Activated T-helper 1 cell treated with anti-CD3 and anti-CD28 coated beads, Interleukin-12 subunit alpha, Interleukin-12 subunit beta, Interleukin-2, Interleukin-4 antibody, amounts not matched to agents 30 ng/mL and 10 ng/mL and 1 ng/mL, durations not matched to agents 14 hours and 24 hours and 36 hours (primary cell): ENCODE data around the gene ATRIP. TPM values are rescaled to one million over a fixed set of nuclear protein-coding genes. Genes with fewer than 3 reads are reported as not detected.

Source experiments
- DNase-seq: peaks from one replicate; pipeline ENCODE4 v3.0.0; 2021; ENCODE audit warnings: low spot score
- H3K27ac Mint-ChIP-seq: one replicate; pipeline ENCODE4 v1.8.0; 2021; ENCODE audit warnings: mild to moderate bottlenecking, mixed read lengths
- H3K27me3 Mint-ChIP-seq: one replicate; pipeline ENCODE4 v1.8.0; 2022; ENCODE audit warnings: mild to moderate bottlenecking, moderate library complexity, mixed read lengths; ENCODE audit not compliant: insufficient read depth
- H3K36me3 Mint-ChIP-seq: one replicate; pipeline ENCODE4 v1.8.0; 2021; ENCODE audit warnings: low read depth, mixed read lengths
- H3K4me1 Mint-ChIP-seq: one replicate; pipeline ENCODE4 v1.8.0; 2021; ENCODE audit warnings: low read depth, mixed read lengths
- H3K4me3 Mint-ChIP-seq: one replicate; pipeline ENCODE4 v1.8.0; 2021; ENCODE audit warnings: mild to moderate bottlenecking, moderate library complexity, mixed read lengths
- H3K9me3 Mint-ChIP-seq: one replicate; pipeline ENCODE4 v1.8.0; 2021; ENCODE audit warnings: mixed read lengths
- intact Hi-C: fragments of 100-400 bp; cut with micrococcal nuclease; formaldehyde crosslinking; loops from one replicate; pipeline ENCODE4 v1.15.1; 2024
- total RNA-seq: library from RNA; stranded (reverse); gene quantifications from 2 replicates; pipeline ENCODE4 v1.2.3, GENCODE V29; 2022

ATRIP gene
- total RNA-seq, 1 donor from 2014 or later, result 16.5 TPM

DNA sequence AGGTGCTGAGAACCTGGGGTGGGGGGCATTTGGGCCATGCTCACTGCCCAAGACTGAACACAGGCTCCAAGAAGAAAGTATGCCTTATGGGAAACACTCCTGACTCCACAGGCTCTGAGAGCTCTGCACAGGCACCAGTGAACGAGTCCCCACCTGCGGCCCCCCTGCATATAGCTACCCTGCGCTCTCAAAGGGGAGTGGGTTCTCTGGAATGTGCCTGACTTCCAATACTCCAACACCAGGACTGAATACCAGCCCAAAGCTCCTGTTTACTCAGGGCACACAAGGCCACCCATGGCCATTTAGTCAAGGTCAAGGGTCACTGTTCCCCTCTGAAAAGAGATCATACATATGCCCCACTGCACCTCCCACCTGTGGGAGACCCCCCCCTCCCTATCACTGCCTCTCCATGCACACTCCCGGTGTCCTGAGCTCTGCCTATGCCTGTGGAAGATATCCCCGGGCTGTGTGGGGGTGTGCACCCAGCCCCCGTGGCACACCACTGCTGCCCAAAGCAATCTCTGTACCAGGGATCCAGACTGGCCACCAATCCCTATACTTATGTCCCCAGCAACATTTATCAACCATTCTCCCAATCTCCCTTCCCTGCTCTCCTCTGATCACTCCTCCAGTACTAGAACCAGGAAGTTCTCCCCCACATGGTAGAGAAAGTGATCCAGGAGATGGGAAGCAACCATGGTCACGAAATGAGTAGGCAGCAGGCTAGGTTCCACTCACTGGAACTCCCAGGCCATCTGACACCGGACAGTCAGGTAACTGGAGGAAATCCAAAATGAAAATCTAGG lies 15.1 kb upstream of the ATRIP start:
- peak overlapping the region; percentile 83 for H3K4me3 Mint-ChIP-seq
- H3K9me3 Mint-ChIP-seq, result no peaks in the 10 kb centered on the region
- H3K27me3 Mint-ChIP-seq, result peaks cover 16% of the 10 kb centered on the region
- intact Hi-C loops, result no loop called here
- H3K36me3 Mint-ChIP-seq, result peaks cover 13% of the 10 kb centered on the region
- DNase-seq, result no peak
- peak overlapping the region; percentile 5 for H3K27ac Mint-ChIP-seq
- H3K4me1 Mint-ChIP-seq, result peaks cover 20% of the 10 kb centered on the region

DNA sequence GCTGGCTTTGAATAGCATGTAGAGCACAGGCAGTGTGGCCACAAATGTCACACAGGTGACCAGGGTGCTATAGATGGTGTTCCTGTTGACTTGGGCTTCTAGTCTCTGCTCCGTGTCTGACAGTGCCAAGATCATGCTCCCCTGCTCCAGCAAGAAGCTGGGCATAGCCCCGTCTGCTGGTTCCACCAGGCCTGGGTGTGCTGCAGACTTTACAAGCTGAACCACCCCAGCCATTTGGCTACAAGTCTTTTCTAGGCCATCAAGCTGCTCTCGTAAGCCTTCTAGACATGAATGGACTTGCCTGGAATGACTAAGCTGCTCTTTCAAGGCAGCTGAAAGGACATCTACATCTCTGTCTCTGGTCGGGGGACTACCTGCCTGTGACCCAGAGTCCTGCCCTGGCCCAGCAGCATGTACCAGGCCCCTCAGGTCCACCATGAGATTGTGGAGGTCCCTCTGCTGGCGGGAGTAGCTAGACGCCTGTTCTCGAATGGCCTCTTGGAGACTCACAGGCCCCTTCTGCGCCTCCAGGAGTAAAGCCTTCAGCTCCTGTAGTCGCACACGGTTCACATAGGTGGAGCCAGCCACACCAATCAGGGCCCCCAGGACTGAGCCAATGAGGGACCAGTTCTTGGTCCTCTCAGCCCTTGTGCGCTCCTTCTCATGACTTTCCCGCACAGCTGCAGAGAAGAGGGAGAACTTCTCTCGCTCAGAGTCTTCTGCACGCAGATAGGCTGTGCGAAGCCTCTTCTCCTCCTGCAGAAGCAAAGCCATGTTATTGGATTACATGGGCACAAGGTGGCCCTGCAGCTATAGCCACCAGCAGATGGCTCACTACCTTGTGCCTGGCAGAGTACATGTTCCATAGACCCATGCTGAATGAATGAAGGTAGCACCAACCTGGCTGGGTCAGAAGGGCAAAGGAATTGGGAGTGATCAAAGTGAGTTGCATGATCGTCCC lies 13.8 kb upstream of the ATRIP start:
- Mint-ChIP-seq H3K4me3 (peak overlapping the region; percentile 8), H3K27me3 (peaks cover 7% of the 10 kb centered on the region), H3K4me1 (peaks cover 20% of the 10 kb centered on the region), H3K9me3 (no peaks in the 10 kb centered on the region), H3K27ac (no peak overlapping the region), H3K36me3 (peaks cover 13% of the 10 kb centered on the region)
- DNase-seq, result no peak
- intact Hi-C loops, result no loop called here

DNA sequence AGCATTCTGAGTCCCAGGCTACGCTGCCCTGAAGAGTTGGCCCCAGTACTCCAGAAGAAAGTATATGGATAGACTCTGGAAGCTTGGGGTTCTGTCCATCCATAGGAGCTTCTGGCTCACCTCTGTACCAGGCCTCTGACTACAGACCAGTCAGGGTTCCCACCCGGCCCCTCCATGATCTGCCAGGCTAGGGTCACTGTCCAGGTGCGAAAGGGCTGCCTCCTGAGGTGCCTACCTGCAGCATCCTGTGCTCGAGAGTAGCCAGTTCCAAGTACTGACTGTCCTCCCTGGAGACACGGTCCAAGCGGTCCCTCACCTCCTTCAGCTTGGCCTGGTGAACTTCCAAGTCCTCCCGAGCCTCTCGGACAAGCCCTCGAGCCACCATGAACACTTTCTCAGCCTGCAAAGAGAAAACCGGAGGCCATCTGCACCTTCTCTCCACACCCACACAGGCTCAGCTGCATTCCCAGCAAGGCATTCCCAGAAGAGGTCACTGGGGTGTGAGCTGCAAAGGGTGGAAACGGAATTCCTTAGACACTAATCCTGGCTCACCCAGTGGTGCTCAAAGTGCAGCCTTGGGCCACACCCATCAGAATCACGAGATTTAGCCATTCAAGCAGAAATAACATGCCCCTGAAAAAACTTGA lies 12.9 kb upstream of the ATRIP start:
- Mint-ChIP-seq H3K27ac (no peak overlapping the region), H3K9me3 (no peaks in the 10 kb centered on the region), H3K36me3 (peaks cover 13% of the 10 kb centered on the region), H3K4me3 (no peak overlapping the region), H3K27me3 (no peaks in the 10 kb centered on the region), H3K4me1 (peaks cover 26% of the 10 kb centered on the region)
- intact Hi-C loops, result no loop called here
- no peak for DNase-seq

DNA sequence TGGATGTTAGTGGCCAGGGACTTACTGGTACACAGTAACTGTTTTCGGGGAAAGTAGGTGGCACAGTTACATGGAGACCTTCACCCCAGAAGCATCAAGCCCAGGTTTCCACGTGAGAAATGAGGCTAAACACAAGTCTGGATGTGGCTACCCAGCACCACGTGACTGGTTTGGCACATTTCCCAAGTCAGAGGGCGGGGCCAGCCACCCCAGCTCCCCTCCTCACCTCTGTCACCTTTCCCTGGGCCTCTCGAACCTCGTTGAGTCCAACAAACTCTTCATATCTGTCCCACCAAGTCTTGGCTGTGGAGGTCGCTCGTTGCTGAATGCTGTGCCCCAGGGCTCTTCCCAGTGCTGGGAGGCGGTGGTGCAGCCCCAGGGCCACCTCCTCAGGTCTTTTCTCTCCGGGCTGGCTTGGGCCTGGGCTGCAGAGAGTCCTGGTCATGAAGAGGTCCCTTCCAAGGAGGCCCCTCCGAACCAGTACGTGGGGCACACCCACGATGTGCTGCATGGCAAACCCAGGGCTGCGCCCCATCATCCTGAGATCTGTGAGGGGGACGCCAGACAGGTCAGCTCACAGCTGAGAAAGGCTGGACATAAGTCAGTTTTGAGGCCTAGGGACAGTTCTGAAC lies 11.8 kb upstream of the ATRIP start:
- Mint-ChIP-seq H3K36me3 (peaks cover 14% of the 10 kb centered on the region), H3K4me3 (no peak overlapping the region), H3K4me1 (peaks cover 34% of the 10 kb centered on the region), H3K27me3 (no peaks in the 10 kb centered on the region), H3K27ac (no peak overlapping the region), H3K9me3 (no peaks in the 10 kb centered on the region)
- intact Hi-C loops, result loop anchor here (5.0 kb wide), 1 partner anchor 38 kb away; no protein-coding TSS in a partner anchor
- no peak for DNase-seq

DNA sequence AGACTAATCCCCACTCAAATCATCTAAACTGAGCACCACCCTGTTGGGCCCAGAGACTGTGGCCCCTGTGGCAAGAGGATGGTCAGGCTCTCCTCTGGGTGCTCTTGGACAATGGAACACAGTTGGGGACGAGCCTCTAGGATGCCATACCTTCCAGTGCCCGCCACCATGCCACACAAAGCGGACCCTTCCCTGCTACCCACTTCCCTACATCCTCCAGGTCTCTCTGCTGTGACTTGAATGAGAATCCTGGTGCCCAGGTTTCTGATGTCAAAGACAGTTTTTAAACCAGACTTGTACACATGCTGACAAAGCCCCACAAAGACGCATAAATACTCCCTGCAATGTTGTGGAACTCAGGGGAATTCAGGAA lies 11.3 kb upstream of the ATRIP start:
- Mint-ChIP-seq H3K4me1 (peaks cover 34% of the 10 kb centered on the region), H3K27ac (no peak overlapping the region), H3K36me3 (peaks cover 19% of the 10 kb centered on the region), H3K4me3 (no peak overlapping the region), H3K9me3 (no peaks in the 10 kb centered on the region), H3K27me3 (no peaks in the 10 kb centered on the region)
- DNase-seq, result no peak
- intact Hi-C loops, result loop anchor here (5.0 kb wide), 1 partner anchor 37 kb away; no protein-coding TSS in a partner anchor

DNA sequence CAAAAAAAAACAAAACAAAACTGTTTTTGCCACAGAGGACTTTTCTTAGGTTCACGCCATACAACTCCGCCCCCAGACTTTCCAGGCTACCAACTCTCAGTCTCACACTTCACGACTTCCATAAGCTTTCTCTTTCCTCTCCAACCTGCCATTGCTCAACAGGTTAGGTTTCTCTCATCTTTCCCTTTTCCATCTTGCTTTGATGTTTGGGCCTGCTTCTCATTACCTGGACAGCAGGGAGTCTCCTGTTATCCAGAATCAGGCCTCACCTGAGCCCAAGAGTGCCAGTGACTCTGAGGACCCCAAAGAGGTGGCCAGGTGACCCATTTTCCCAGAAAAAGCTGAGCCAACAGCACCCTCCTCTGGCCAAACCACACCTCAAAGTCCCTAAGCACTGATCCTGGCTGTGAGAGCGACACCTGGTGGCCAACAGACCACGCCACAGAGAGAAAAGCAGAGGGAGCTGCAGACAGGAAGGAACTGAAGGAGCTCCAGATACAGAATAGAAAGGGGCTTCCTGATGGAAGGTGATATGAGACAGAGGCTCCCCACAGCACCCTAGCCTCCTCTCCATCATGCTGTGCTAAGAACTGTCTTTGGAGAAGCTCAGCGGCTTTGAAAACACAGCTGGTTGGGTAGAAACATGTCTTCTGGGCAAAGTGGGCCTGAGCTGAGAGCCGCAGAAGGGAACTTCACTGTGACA lies 10.6 kb upstream of the ATRIP start:
- no peak overlapping the region for H3K4me3 Mint-ChIP-seq
- H3K27ac Mint-ChIP-seq, result no peak overlapping the region
- no peaks in the 10 kb centered on the region for H3K27me3 Mint-ChIP-seq
- intact Hi-C loops, result loop anchor here (1.0 to 5.0 kb wide), 7 partner anchors 10 to 242 kb away; partner anchors contain the start of genes ATRIP and ZNF589
- no peaks in the 10 kb centered on the region for H3K9me3 Mint-ChIP-seq
- H3K4me1 Mint-ChIP-seq, result peaks cover 26% of the 10 kb centered on the region
- DNase-seq, result peak; percentile 80
- peaks cover 19% of the 10 kb centered on the region for H3K36me3 Mint-ChIP-seq

DNA sequence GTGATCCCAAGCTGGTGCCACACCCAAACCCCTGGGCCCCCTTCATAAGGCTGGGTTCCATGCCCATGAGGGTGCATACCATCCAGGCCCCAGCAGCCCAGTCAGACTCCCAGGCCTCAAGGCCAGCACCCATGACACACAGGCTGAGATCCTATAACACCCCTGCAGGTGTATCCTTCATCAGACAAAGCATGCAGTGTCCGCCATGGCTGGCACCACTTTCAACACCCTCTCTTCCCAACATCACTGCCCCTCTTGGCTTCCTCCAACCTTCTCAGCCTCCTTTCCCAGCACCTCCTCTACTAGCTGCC lies 10.1 kb upstream of the ATRIP start:
- intact Hi-C loops, result loop anchor here (1.0 to 5.0 kb wide), 7 partner anchors 10 to 242 kb away; partner anchors contain the start of genes ATRIP and ZNF589
- Mint-ChIP-seq H3K4me1 (peaks cover 22% of the 10 kb centered on the region), H3K4me3 (no peak overlapping the region), H3K27me3 (no peaks in the 10 kb centered on the region), H3K27ac (no peak overlapping the region), H3K36me3 (peaks cover 20% of the 10 kb centered on the region), H3K9me3 (no peaks in the 10 kb centered on the region)
- no peak for DNase-seq

DNA sequence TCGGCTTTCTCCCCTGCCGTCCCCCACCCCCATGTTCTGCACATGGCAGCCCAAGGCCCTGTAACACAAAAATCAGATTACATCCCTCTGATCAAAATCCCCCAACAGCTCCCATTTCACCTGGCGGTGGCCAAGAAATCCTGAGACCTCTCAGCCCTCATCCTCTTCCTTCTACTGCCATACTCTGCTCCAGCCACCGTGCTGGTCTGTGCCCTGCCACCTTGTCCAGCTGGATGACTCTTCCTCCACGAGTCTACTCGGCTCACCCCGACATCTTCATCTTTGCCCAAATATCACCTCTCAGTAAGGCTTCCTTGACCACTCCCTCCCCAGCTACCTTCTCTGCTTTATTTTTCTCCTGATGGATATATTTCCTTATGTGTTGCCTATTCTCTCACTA lies 9.7 kb upstream of the ATRIP start:
- no peaks in the 10 kb centered on the region for H3K27me3 Mint-ChIP-seq
- no peak overlapping the region for H3K27ac Mint-ChIP-seq
- H3K4me1 Mint-ChIP-seq, result peaks cover 22% of the 10 kb centered on the region
- intact Hi-C loops, result loop anchor here (1.0 to 5.0 kb wide), 7 partner anchors 9 to 243 kb away; partner anchors contain the start of genes ATRIP and ZNF589
- H3K36me3 Mint-ChIP-seq, result peaks cover 20% of the 10 kb centered on the region
- H3K9me3 Mint-ChIP-seq, result no peaks in the 10 kb centered on the region
- H3K4me3 Mint-ChIP-seq, result no peak overlapping the region
- no peak for DNase-seq

DNA sequence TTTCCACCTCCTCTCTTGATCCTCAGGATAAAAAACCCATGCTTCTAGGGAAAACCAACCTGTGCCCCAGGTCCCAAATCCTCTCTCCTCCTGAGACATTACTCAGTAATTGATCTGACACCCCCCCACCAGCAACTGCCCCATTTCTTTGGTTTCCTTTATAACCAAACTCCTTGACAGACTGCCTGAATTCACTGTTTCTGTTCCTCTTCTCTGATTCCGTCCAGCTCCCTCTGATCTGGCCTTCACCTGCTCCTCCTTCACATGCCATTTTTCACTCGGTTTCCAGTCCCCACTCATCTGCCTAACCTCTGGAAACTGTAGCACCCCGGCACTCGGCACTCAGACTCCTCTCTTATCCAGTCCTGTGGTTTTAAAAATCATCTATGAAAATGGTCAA lies 8.7 kb upstream of the ATRIP start:
- Mint-ChIP-seq H3K36me3 (peaks cover 23% of the 10 kb centered on the region), H3K9me3 (no peaks in the 10 kb centered on the region), H3K27ac (no peak overlapping the region), H3K4me1 (peaks cover 26% of the 10 kb centered on the region), H3K4me3 (no peak overlapping the region), H3K27me3 (no peaks in the 10 kb centered on the region)
- intact Hi-C loops, result loop anchor here (5.0 kb wide), 1 partner anchor 34 kb away; no protein-coding TSS in a partner anchor
- no peak for DNase-seq

DNA sequence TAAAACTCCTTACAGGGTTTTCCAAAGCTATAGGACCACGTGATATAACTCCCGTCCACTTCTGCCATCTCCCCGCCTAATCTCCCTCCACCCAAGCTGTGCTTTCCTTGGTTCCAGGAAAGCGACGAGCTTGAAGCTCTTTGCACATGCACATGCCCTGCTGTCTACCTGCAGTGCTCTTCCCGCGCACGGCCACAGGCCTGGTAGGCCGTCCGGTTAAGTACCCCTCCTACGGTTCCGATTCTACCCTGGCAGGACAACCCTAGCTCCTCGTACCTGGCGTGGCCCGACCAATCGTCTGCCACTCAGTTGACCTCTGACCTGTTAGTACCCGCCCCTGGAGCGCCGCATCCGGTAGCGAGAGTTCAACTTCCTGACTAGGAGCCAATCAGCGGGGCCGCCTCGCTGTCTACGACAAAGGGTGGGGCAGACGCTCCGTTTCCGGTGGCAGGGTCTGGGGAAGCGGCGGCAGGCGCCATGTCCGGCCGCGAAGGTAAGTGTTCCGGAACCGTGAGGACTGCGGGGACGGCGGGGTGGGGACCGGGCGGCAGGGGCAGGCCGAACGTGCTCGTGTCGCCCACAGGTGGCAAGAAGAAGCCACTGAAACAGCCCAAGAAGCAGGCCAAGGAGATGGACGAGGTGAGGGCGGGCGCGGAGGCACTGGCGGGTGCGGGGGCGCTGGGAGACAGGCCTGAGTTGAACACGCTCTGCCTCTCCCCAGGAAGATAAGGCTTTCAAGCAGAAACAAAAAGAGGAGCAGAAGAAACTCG lies 6.5 kb upstream of the ATRIP start, which contains the start of the genes CCDC51 and TMA7:
TSS of gene CCDC51 (minus strand) at position 300 of the 770 bp plus-strand sequence. CDS start 4,991 bp downstream, outside the sequence.
TSS of gene TMA7 (plus strand) at position 438 of the 770 bp plus-strand sequence. CDS start at position 478, 40 bp downstream.
- Mint-ChIP-seq H3K27ac (peak within 1 kb of the TSS; percentile 94), H3K27me3 (no peaks in the 10 kb centered on the region), H3K9me3 (no peaks in the 10 kb centered on the region), H3K4me3 (peak within 1 kb of the TSS; percentile 98), H3K4me1 (peaks cover 26% of the 10 kb centered on the region), H3K36me3 (peaks cover 33% of the 10 kb centered on the region)
- intact Hi-C loops, result loop anchor here (1.0 to 10.0 kb wide), 9 partner anchors 10 to 655 kb away; partner anchors contain the start of genes CDC25A, IMPDH2, NDUFAF3 and PLXNB1
- DNase-seq, result peak; percentile 98

DNA sequence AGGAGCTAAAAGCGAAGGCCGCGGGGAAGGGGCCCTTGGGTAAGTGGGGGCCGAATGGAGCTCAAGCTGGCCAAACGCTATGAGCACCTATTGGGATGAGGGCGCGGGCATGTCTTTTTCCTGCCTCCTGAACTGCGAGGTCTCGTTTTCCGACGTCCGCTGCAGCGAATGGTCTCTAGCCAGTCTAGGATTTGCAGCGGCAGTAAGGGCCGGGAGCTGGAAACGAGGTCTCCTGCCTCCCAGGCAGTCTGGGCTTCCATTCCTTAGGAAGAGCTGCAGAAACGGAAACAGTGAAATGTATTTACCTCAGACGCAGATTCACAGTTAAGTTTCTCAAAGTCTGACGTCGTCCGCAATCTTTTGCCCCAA lies 6.0 kb upstream of the ATRIP start:
- Mint-ChIP-seq H3K4me3 (peak overlapping the region; percentile 98), H3K27ac (peak overlapping the region; percentile 94), H3K27me3 (no peaks in the 10 kb centered on the region), H3K4me1 (peaks cover 30% of the 10 kb centered on the region), H3K9me3 (no peaks in the 10 kb centered on the region), H3K36me3 (peaks cover 33% of the 10 kb centered on the region)
- DNase-seq, result no peak
- intact Hi-C loops, result loop anchor here (1.0 to 10.0 kb wide), 8 partner anchors 10 to 656 kb away; partner anchors contain the start of genes CDC25A, IMPDH2, NDUFAF3 and PLXNB1
